Measurements from ENCODE around the gene CD320. TPM values are rescaled to one million over a fixed set of nuclear protein-coding genes. Genes with fewer than 3 reads are reported as not detected.

The CD320 gene
- total and polyA plus RNA-seq, 2 donors (not counting 1 experiment from before 2014, with no cell fraction given), result 30.5 to 32.6 TPM

DNA sequence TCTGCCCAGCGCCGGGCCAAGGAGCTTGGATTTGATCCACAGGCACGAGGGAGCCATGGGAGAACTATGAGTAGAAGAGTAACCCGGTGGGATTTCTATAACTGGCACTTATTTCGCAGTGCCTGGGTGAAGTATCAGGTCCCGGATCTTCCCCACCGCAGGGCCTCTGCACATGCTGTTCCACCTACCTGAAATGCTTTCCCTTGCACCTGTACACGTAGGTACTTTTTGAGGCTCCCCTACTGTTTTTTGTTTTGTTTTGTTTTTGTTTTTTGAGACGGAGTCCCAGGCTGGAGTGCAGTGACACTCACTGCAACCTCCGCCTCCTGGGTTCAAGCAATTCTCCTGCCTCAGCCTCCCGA lies 35.3 kb upstream of the CD320 start:
- H3K27ac ChIP-seq (ENCODE audit: low read length in 2 of 2), result no peak overlapping the region
- DNase-seq (no peak), ATAC-seq (ENCODE audit: low read depth) (no peak)
- H3K4me3 Mint-ChIP-seq, result peak overlapping the region; percentile 79
- WGBS (ENCODE audit: insufficient coverage), result 37% methylated on average over 7 of the region's 11 CpGs
- H3K27me3 Mint-ChIP-seq, result peaks cover 16% of the 10 kb centered on the region
- peak overlapping the region in 4 of 5 experiments; percentile 23 to 55 (median 46) for H3K4me3 ChIP-seq (ENCODE audit: control extremely low read depth in 1 of 5, extremely low read depth in 1 of 5, insufficient read depth in 1 of 5, low read depth in 2 of 5, low read length in 4 of 5)
- H3K27ac Mint-ChIP-seq, result no peak overlapping the region
- POLR2A ChIA-PET, result interaction anchor here (1.2 kb wide), 1 partner anchor 185 kb away, joined by 4 read pairs; no protein-coding TSS in a partner anchor
- intact Hi-C loops (cut with micrococcal nuclease), result no loop called here
- H3K4me1 Mint-ChIP-seq, result peaks cover 13% of the 10 kb centered on the region
- no peak for TF ChIP-seq EZH2 (IDR thresholded peaks at IDR 0.05; ENCODE audit: borderline replicate concordance, insufficient read depth, low read depth, low read length, poor library complexity, severe bottlenecking)
- TF ChIP-seq, protein P1, sequence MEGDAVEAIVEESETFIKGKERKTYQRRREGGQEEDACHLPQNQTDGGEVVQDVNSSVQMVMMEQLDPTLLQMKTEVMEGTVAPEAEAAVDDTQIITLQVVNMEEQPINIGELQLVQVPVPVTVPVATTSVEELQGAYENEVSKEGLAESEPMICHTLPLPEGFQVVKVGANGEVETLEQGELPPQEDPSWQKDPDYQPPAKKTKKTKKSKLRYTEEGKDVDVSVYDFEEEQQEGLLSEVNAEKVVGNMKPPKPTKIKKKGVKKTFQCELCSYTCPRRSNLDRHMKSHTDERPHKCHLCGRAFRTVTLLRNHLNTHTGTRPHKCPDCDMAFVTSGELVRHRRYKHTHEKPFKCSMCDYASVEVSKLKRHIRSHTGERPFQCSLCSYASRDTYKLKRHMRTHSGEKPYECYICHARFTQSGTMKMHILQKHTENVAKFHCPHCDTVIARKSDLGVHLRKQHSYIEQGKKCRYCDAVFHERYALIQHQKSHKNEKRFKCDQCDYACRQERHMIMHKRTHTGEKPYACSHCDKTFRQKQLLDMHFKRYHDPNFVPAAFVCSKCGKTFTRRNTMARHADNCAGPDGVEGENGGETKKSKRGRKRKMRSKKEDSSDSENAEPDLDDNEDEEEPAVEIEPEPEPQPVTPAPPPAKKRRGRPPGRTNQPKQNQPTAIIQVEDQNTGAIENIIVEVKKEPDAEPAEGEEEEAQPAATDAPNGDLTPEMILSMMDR (IDR thresholded peaks at IDR 0.05), result no peak
- H3K36me3 ChIP-seq (replicated peaks in 1 of 2; ENCODE audit: control extremely low read depth in 1 of 2, control insufficient read depth in 1 of 2, extremely low read depth in 1 of 2, insufficient read depth in 2 of 2, low read length in 1 of 2), result no peaks in the 10 kb centered on the region
- H3K9me3 ChIP-seq (ENCODE audit: control extremely low read depth in 1 of 3, control insufficient read depth in 2 of 3, insufficient read depth in 1 of 3, low read length in 2 of 3), result peaks cover 0 to 12% (median 0%) of the 10 kb centered on the region in 3 donors
- H3K79me2 ChIP-seq (ENCODE audit: control insufficient read depth, insufficient read depth, low read length), result no peaks in the 10 kb centered on the region
- H3K9me3 Mint-ChIP-seq (ENCODE audit: insufficient read depth), result no peaks in the 10 kb centered on the region
- no peaks in the 10 kb centered on the region for H4K20me1 ChIP-seq (ENCODE audit: control insufficient read depth, insufficient read depth, low read length, poor library complexity, severe bottlenecking)
- H3K4me2 ChIP-seq (replicated peaks; ENCODE audit: low read depth, low read length, poor library complexity, severe bottlenecking), result peak overlapping the region; percentile 78
- H2AFZ ChIP-seq (ENCODE audit: insufficient read depth, low read depth, low read length, poor library complexity, severe bottlenecking), result peak overlapping the region; percentile 57
- CTCF ChIA-PET, result interaction anchor here (1.4 to 1.7 kb wide), 2 partner anchors 10 to 162 kb away, joined by 3 to 8 read pairs; no protein-coding TSS in a partner anchor
- H3K4me1 ChIP-seq (ENCODE audit: control insufficient read depth in 2 of 2, insufficient read depth in 2 of 2, low read length in 2 of 2), result peaks cover 9 to 14% of the 10 kb centered on the region in 2 donors
- peak overlapping the region; percentile 52 for H3K9ac ChIP-seq (ENCODE audit: low read length)
- H3K27me3 ChIP-seq (replicated peaks in 1 of 4; ENCODE audit: control extremely low read depth in 1 of 4, control insufficient read depth in 3 of 4, insufficient read depth in 4 of 4, low read length in 3 of 4), result peaks cover 0 to 34% (median 9%) of the 10 kb centered on the region in 4 experiments

DNA sequence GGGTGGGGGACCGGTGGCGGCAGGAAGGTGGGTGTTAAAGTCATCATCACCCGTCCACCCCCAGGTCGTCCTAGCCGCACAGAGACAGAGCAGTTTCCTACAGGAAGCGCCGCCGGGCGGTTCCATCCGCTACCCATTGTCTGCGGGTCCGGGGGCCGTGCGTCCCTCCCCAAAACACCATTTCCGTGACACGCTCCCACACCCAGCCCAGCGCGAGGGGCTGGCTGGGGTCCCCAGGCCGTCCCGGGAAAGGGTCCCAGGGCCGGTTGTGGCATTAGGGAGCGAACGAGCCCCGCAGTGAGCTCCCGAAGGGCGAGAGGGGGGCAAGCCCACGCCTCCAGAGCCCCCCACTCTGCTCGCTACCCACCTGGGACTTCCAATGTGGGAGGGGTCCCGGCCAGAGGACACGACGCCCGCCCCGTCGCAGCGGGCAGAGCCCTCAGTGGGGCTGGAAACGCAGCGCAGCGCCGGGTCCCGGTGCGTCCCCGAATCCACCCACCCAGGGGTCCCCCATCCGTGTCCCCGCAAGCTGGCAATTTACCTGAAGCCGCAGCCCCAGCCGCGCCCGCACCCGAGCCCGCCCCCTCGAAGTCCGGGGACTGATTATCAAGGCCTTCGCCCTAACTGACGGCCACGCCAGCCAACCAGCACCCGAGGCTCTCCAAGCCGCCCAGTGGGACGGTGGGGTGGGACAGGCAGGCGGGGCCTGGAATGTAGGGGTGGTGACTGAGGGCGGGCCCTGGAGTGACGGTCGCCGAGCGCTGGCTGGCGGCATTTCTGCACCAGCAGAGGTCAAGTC lies 34.7 kb upstream of the CD320 start, which contains the start of gene KANK3:
Gene KANK3 (minus strand): TSS at position 579 of the 799 bp plus-strand sequence. CDS start 5,434 bp downstream, outside the sequence.
- ChIA-PET CTCF (interaction anchor here (1.7 kb wide), 1 partner anchor 11 kb away, joined by 8 read pairs; no protein-coding TSS in a partner anchor), POLR2A (no interaction called here)
- TF ChIP-seq EZH2 (IDR thresholded peaks at IDR 0.05; ENCODE audit: borderline replicate concordance, insufficient read depth, low read depth, low read length, poor library complexity, severe bottlenecking), result peak; percentile 10
- TF ChIP-seq, protein P1 (IDR thresholded peaks at IDR 0.05), result no peak
- WGBS (ENCODE audit: insufficient coverage), result 2% methylated on average over 62 of the region's 65 CpGs
- peak within 1 kb of the TSS; percentile 78 for H3K4me2 ChIP-seq (replicated peaks; ENCODE audit: low read depth, low read length, poor library complexity, severe bottlenecking)
- peak within 1 kb of the TSS in 4 of 5 experiments; percentile 37 to 55 (median 46) for H3K4me3 ChIP-seq (ENCODE audit: control extremely low read depth in 1 of 5, extremely low read depth in 1 of 5, insufficient read depth in 1 of 5, low read depth in 2 of 5, low read length in 4 of 5)
- H3K27ac ChIP-seq (ENCODE audit: low read length in 2 of 2), result no peak within 1 kb of the TSS
- Mint-ChIP-seq H3K9me3 (ENCODE audit: insufficient read depth) (no peaks in the 10 kb centered on the region), H3K4me1 (peaks cover 13% of the 10 kb centered on the region), H3K27ac (no peak within 1 kb of the TSS), H3K4me3 (peak within 1 kb of the TSS; percentile 79), H3K27me3 (peaks cover 20% of the 10 kb centered on the region)
- peak within 1 kb of the TSS; percentile 57 for H2AFZ ChIP-seq (ENCODE audit: insufficient read depth, low read depth, low read length, poor library complexity, severe bottlenecking)
- H3K79me2 ChIP-seq (ENCODE audit: control insufficient read depth, insufficient read depth, low read length), result no peaks in the 10 kb centered on the region
- H3K27me3 ChIP-seq (replicated peaks in 1 of 4; ENCODE audit: control extremely low read depth in 1 of 4, control insufficient read depth in 3 of 4, insufficient read depth in 4 of 4, low read length in 3 of 4), result peaks cover 0 to 38% (median 9%) of the 10 kb centered on the region in 4 experiments
- H3K4me1 ChIP-seq (ENCODE audit: control insufficient read depth in 2 of 2, insufficient read depth in 2 of 2, low read length in 2 of 2), result peaks cover 9 to 14% of the 10 kb centered on the region in 2 donors
- DNase-seq (peak; percentile 88), ATAC-seq (ENCODE audit: low read depth) (peak; percentile 100)
- intact Hi-C loops (cut with micrococcal nuclease), result no loop called here
- H3K9ac ChIP-seq (ENCODE audit: low read length), result peak within 1 kb of the TSS; percentile 52
- H3K36me3 ChIP-seq (replicated peaks in 1 of 2; ENCODE audit: control extremely low read depth in 1 of 2, control insufficient read depth in 1 of 2, extremely low read depth in 1 of 2, insufficient read depth in 2 of 2, low read length in 1 of 2), result no peaks in the 10 kb centered on the region
- H4K20me1 ChIP-seq (ENCODE audit: control insufficient read depth, insufficient read depth, low read length, poor library complexity, severe bottlenecking), result no peaks in the 10 kb centered on the region
- peaks cover 0 to 12% (median 0%) of the 10 kb centered on the region in 3 donors for H3K9me3 ChIP-seq (ENCODE audit: control extremely low read depth in 1 of 3, control insufficient read depth in 2 of 3, insufficient read depth in 1 of 3, low read length in 2 of 3)

Measured in B cell (primary cell).